ENCODE results near the gene ASB18.

ASB18 gene

GRCh38 chr2:236184701-236185100, 79.5 kb downstream of the ASB18 start:
- Mint-ChIP-seq H3K4me1 (ENCODE audit: low read depth) (no peaks in the 10 kb centered on the region), H3K36me3 (ENCODE audit: low read depth) (no peaks in the 10 kb centered on the region), H3K4me3 (no peak overlapping the region), H3K9me3 (no peaks in the 10 kb centered on the region), H3K27me3 (ENCODE audit: low read depth) (peaks cover 20% of the 10 kb centered on the region), H3K27ac (no peak overlapping the region)

- Mint-ChIP-seq H3K27ac (peak overlapping the region; percentile 54), H3K4me3 (no peak overlapping the region), H3K27me3 (ENCODE audit: low read depth) (peaks cover 44% of the 10 kb centered on the region), H3K36me3 (ENCODE audit: low read depth) (no peaks in the 10 kb centered on the region), H3K9me3 (no peaks in the 10 kb centered on the region), H3K4me1 (ENCODE audit: low read depth) (no peaks in the 10 kb centered on the region)
Measured at GRCh38 chr2:236180831-236181453, 83.3 kb downstream of the ASB18 start.

GRCh38 chr2:236180076-236180816, 84.0 kb downstream of the ASB18 start:
- Mint-ChIP-seq H3K4me3 (no peak overlapping the region), H3K4me1 (ENCODE audit: low read depth) (no peaks in the 10 kb centered on the region), H3K27ac (peak overlapping the region; percentile 64), H3K36me3 (ENCODE audit: low read depth) (no peaks in the 10 kb centered on the region), H3K27me3 (ENCODE audit: low read depth) (peaks cover 51% of the 10 kb centered on the region), H3K9me3 (no peaks in the 10 kb centered on the region)

GRCh38 chr2:236179236-236180075, 84.8 kb downstream of the ASB18 start:
- Mint-ChIP-seq H3K4me3 (no peak overlapping the region), H3K27me3 (ENCODE audit: low read depth) (peaks cover 59% of the 10 kb centered on the region), H3K9me3 (no peaks in the 10 kb centered on the region), H3K4me1 (ENCODE audit: low read depth) (no peaks in the 10 kb centered on the region), H3K36me3 (ENCODE audit: low read depth) (no peaks in the 10 kb centered on the region), H3K27ac (peak overlapping the region; percentile 64)

- Mint-ChIP-seq H3K36me3 (ENCODE audit: low read depth) (no peaks in the 10 kb centered on the region), H3K4me3 (no peak overlapping the region), H3K4me1 (ENCODE audit: low read depth) (no peaks in the 10 kb centered on the region), H3K27ac (no peak overlapping the region), H3K9me3 (no peaks in the 10 kb centered on the region), H3K27me3 (ENCODE audit: low read depth) (peaks cover 65% of the 10 kb centered on the region)
Measured at GRCh38 chr2:236178890-236179235, 85.3 kb downstream of the ASB18 start.

GRCh38 chr2:236177967-236178889, 86.0 kb downstream of the ASB18 start:
- Mint-ChIP-seq H3K4me3 (no peak overlapping the region), H3K36me3 (ENCODE audit: low read depth) (no peaks in the 10 kb centered on the region), H3K9me3 (no peaks in the 10 kb centered on the region), H3K27ac (no peak overlapping the region), H3K27me3 (ENCODE audit: low read depth) (peaks cover 65% of the 10 kb centered on the region), H3K4me1 (ENCODE audit: low read depth) (no peaks in the 10 kb centered on the region)

- H3K4me1 Mint-ChIP-seq (ENCODE audit: low read depth): no peaks in the 10 kb centered on the region
- H3K9me3 Mint-ChIP-seq: no peaks in the 10 kb centered on the region
- peaks cover 65% of the 10 kb centered on the region for H3K27me3 Mint-ChIP-seq (ENCODE audit: low read depth)
- H3K36me3 Mint-ChIP-seq (ENCODE audit: low read depth): no peaks in the 10 kb centered on the region
- H3K4me3 Mint-ChIP-seq: no peak overlapping the region
- H3K27ac Mint-ChIP-seq: no peak overlapping the region
Measured at GRCh38 chr2:236177604-236177966, 86.6 kb downstream of the ASB18 start.

- no peaks in the 10 kb centered on the region for H3K9me3 Mint-ChIP-seq
- peaks cover 71% of the 10 kb centered on the region for H3K27me3 Mint-ChIP-seq (ENCODE audit: low read depth)
Measured at GRCh38 chr2:236176951-236177350, 87.3 kb downstream of the ASB18 start.

GRCh38 chr2:236176417-236176816, 87.8 kb downstream of the ASB18 start:
- Mint-ChIP-seq H3K4me3 (no peak overlapping the region), H3K27ac (no peak overlapping the region), H3K9me3 (no peaks in the 10 kb centered on the region), H3K36me3 (ENCODE audit: low read depth) (no peaks in the 10 kb centered on the region), H3K27me3 (ENCODE audit: low read depth) (peaks cover 75% of the 10 kb centered on the region), H3K4me1 (ENCODE audit: low read depth) (no peaks in the 10 kb centered on the region)

More at GRCh38 chr2:236176951-236177350, 87.3 kb downstream of the ASB18 start:
- Mint-ChIP-seq H3K4me1 (ENCODE audit: low read depth) (no peaks in the 10 kb centered on the region), H3K36me3 (ENCODE audit: low read depth) (no peaks in the 10 kb centered on the region), H3K27ac (no peak overlapping the region), H3K4me3 (no peak overlapping the region)

GRCh38 chr2:236175548-236176150, 88.6 kb downstream of the ASB18 start:
- H3K27me3 Mint-ChIP-seq (ENCODE audit: low read depth): peaks cover 78% of the 10 kb centered on the region
- H3K4me1 Mint-ChIP-seq (ENCODE audit: low read depth): no peaks in the 10 kb centered on the region
- H3K9me3 Mint-ChIP-seq: no peaks in the 10 kb centered on the region
- no peak overlapping the region for H3K4me3 Mint-ChIP-seq
- no peaks in the 10 kb centered on the region for H3K36me3 Mint-ChIP-seq (ENCODE audit: low read depth)
- no peak overlapping the region for H3K27ac Mint-ChIP-seq

- H3K27me3 Mint-ChIP-seq (ENCODE audit: low read depth): peaks cover 81% of the 10 kb centered on the region
- H3K9me3 Mint-ChIP-seq: no peaks in the 10 kb centered on the region
- peaks cover 3% of the 10 kb centered on the region for H3K4me1 Mint-ChIP-seq (ENCODE audit: low read depth)
- H3K4me3 Mint-ChIP-seq: no peak overlapping the region
- no peak overlapping the region for H3K27ac Mint-ChIP-seq
- H3K36me3 Mint-ChIP-seq (ENCODE audit: low read depth): no peaks in the 10 kb centered on the region
Measured at GRCh38 chr2:236173729-236174607, 90.2 kb downstream of the ASB18 start.

- Mint-ChIP-seq H3K27me3 (ENCODE audit: low read depth) (peaks cover 78% of the 10 kb centered on the region), H3K9me3 (no peaks in the 10 kb centered on the region), H3K27ac (no peak overlapping the region), H3K36me3 (ENCODE audit: low read depth) (no peaks in the 10 kb centered on the region), H3K4me1 (ENCODE audit: low read depth) (peaks cover 3% of the 10 kb centered on the region), H3K4me3 (no peak overlapping the region)
Measured at GRCh38 chr2:236173036-236173728, 91.0 kb downstream of the ASB18 start.

Measured in T-helper 1 cell treated with Interleukin-12 subunit alpha and Interleukin-12 subunit beta and Interleukin-4 antibody, amounts not matched to agents 30 μg/mL and 1 μg/mL, for 36 hours (primary cell).